HG03442 (cell line): ENCODE data around the gene TMEM30A.

Source experiments
- ATAC-seq: cut with Tn5 transposase; IDR thresholded peaks from one replicate; pipeline ENCODE4 v1.9.1; 2021; ENCODE audit warnings: mild to moderate bottlenecking, moderate library complexity; ENCODE audit not compliant: unreplicated experiment

The TMEM30A gene

GRCh38 chr6:75284632-75285282 lies at the start of gene TMEM30A:
TSS of gene TMEM30A (minus strand) at chr6:75284792. CDS start at chr6:75284638, 154 bp downstream.
- ATAC-seq, result peak; percentile 85

GRCh38 chr6:75333676-75334200 lies 49.1 kb upstream of the TMEM30A start:
- ATAC-seq, result no peak

- no peak for ATAC-seq
These were observed 46.6 kb upstream of the TMEM30A start for GRCh38 chr6:75331151-75331550.

- ATAC-seq, result no peak
These were observed 45.1 kb upstream of the TMEM30A start for GRCh38 chr6:75329703-75330102.

GRCh38 chr6:75327807-75328206 lies 43.2 kb upstream of the TMEM30A start:
- no peak for ATAC-seq

GRCh38 chr6:75326557-75327258 lies 42.1 kb upstream of the TMEM30A start:
- ATAC-seq, result no peak

GRCh38 chr6:75318900-75319299 lies 34.3 kb upstream of the TMEM30A start:
- no peak for ATAC-seq

GRCh38 chr6:75317503-75318206 lies 33.1 kb upstream of the TMEM30A start:
- no peak for ATAC-seq

- ATAC-seq, result no peak
These were observed 31.4 kb upstream of the TMEM30A start for GRCh38 chr6:75315978-75316377.

GRCh38 chr6:75308250-75308988 lies 23.8 kb upstream of the TMEM30A start:
- no peak for ATAC-seq

GRCh38 chr6:75307364-75308004 lies 22.9 kb upstream of the TMEM30A start:
- no peak for ATAC-seq

- no peak for ATAC-seq
These were observed 21.5 kb upstream of the TMEM30A start for GRCh38 chr6:75306064-75306463.

- no peak for ATAC-seq
These were observed 21.0 kb upstream of the TMEM30A start for GRCh38 chr6:75305573-75305972.

GRCh38 chr6:75302280-75302679 lies 17.7 kb upstream of the TMEM30A start:
- ATAC-seq, result no peak

- no peak for ATAC-seq
These were observed 16.9 kb upstream of the TMEM30A start for GRCh38 chr6:75301537-75301936.

GRCh38 chr6:75301088-75301487 lies 16.5 kb upstream of the TMEM30A start:
- no peak for ATAC-seq

GRCh38 chr6:75300531-75300855 lies 15.9 kb upstream of the TMEM30A start:
- ATAC-seq, result no peak

- ATAC-seq, result no peak
These were observed 15.4 kb upstream of the TMEM30A start for GRCh38 chr6:75299801-75300530.

- peak; percentile 83 for ATAC-seq
These were observed 12.5 kb upstream of the TMEM30A start for GRCh38 chr6:75296811-75297779.
